Right lobe of liver (tissue), 4 donors: ENCODE measurements around the gene HES6.

Experiments
- CTCF ChIP-seq, 4 donors: fragments of 200-600 bp in 3 of 4; fragments of 450-650 bp in 1 of 4; IDR thresholded peaks; one replicate each; pipeline versions ENCODE4 v1.5.1 to v1.8.0; 2016 to 2022; ENCODE audit warnings: antibody characterized with exemption in 4 of 4, mild to moderate bottlenecking in 2 of 4
- POLR2A ChIP-seq: fragments of 450-650 bp; IDR thresholded peaks from one replicate; pipeline ENCODE4 v1.6.1; 2017; ENCODE audit warnings: antibody characterized with exemption, mild to moderate bottlenecking
- donor health status: DM: no; HTN: no; CAD: no.
- donor health status: DM: no; HTN: no; CAD: no.
- donor health status: DM: no; HTN: yes; CAD: no.

- TF ChIP-seq CTCF (IDR thresholded peaks at IDR 0.05) (no peak), POLR2A (no peak)
These were observed 1.2 kb upstream of the HES6 start for GRCh38 chr2:238240757-238241711.
